Thyroid gland (tissue), 4 donors: ENCODE measurements around the gene DSC1. TPM values are rescaled to one million over a fixed set of nuclear protein-coding genes. Genes with fewer than 3 reads are reported as not detected.

Experiments used
- DNase-seq, 2 donors: peaks; one replicate each; pipeline ENCODE4 v3.0.0-alpha.2; 2019
- H3K27ac ChIP-seq, 3 donors: fragments of 200-600 bp; sonication (generic); 1 replicate in 2 of 3; 2 replicates in 1 of 3; pipeline ENCODE4 v1.5.1; 2016 to 2019; ENCODE audit warnings: mild to moderate bottlenecking in 1 of 3, moderate library complexity in 1 of 3
- H3K27me3 ChIP-seq: fragments of 200-600 bp; sonication (generic); one replicate; pipeline ENCODE4 v1.5.1; 2019
- H3K36me3 ChIP-seq, 2 donors: fragments of 200-600 bp; sonication (generic); one replicate each; pipeline ENCODE4 v1.5.1; 2016 to 2019
- H3K4me1 ChIP-seq, 2 donors: fragments of 200-600 bp; sonication (generic); one replicate each; pipeline ENCODE4 v1.5.1; 2017 to 2019
- H3K4me3 ChIP-seq, 3 donors: fragments of 200-600 bp; sonication (generic); replicated peaks in 1 of 3; 1 replicate in 2 of 3; 2 replicates in 1 of 3; pipeline ENCODE4 v1.5.1; 2016; ENCODE audit warnings: mild to moderate bottlenecking in 1 of 3
- H3K9me3 ChIP-seq: fragments of 200-600 bp; sonication (generic); one replicate; pipeline ENCODE4 v1.5.1; 2017
- CTCF ChIP-seq, 6 experiments: fragments of 200-600 bp in 3 of 6; fragments of 450-650 bp in 3 of 6; sonication (generic) in 3 of 6; IDR thresholded peaks; one replicate each; pipeline ENCODE4 v1.5.1; 2016 to 2019; ENCODE audit warnings: antibody characterized with exemption in 6 of 6, mild to moderate bottlenecking in 2 of 6, inconsistent platforms in 1 of 6, moderate library complexity in 1 of 6
- POLR2A ChIP-seq, 2 donors: fragments of 450-650 bp; IDR thresholded peaks; one replicate each; pipeline ENCODE4 v1.6.1; 2017; ENCODE audit warnings: antibody characterized with exemption in 2 of 2, mild to moderate bottlenecking in 2 of 2, moderate library complexity in 1 of 2
- WGBS, 2 donors: methylation state at CpG; one replicate each; pipeline ENCODE4 v1.1.5; 2017; 5-methylcytosine and 5-hydroxymethylcytosine counted together
- intact Hi-C: fragments of 100-400 bp; cut with DNase I; formaldehyde crosslinking; loops from one replicate; pipeline ENCODE4 v1.15.1; 2023
- total RNA-seq, 4 donors: library from RNA; depleted of rRNA; stranded (reverse); fragments of >200 nt; gene quantifications; one replicate each; pipeline ENCODE4 v1.2.3, GENCODE V29; 2016

DSC1 gene
- total RNA-seq, 4 donors from 2014 or later, result not detected

GRCh38 chr18:31203096-31203793 is 40.6 kb upstream of the DSC1 start:
- TF ChIP-seq CTCF (IDR thresholded peaks at IDR 0.05) (no peak), POLR2A (IDR thresholded peaks at IDR 0.05) (no peak)
- intact Hi-C loops, result no loop called here
- Histone ChIP-seq H3K36me3 (no peaks in the 10 kb centered on the region), H3K27ac (no peak overlapping the region), H3K4me3 (no peak overlapping the region), H3K9me3 (no peaks in the 10 kb centered on the region), H3K27me3 (no peaks in the 10 kb centered on the region), H3K4me1 (peaks cover 3 to 6% of the 10 kb centered on the region in 2 donors)
- DNase-seq, result no peak
- 61 to 70% methylated on average over 9 of the region's 9 CpGs for WGBS, 2 donors

DNA sequence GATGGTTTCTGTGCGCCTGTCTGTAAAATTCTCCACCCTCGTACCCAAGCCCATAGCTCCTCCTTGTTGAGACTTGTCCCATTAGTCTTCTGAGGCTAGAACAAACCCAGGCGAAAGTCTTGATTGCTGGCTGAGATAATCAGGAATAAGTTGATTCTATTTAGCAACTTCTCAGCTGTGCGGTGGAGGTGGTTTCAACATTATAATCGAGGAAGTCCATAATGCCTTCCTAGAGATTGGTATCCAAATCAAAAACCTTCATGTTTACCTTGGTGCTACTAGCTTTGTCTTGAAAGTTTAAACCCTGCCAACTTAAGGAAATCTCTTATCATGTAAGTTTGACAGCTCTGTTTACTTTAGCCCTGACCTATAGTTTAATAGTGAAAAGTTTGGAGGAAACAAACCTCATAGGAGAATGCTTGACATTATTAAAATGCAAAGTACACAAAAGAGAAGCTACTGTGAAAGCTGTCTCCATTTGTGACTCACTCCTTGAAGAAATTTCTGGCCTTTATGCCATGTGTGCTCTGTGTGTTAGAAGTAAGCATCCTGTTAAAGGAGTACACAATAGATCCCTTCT is 36.6 kb upstream of the DSC1 start:
- intact Hi-C loops, result no loop called here
- no peaks in the 10 kb centered on the region for H3K36me3 ChIP-seq
- H3K27me3 ChIP-seq, result no peaks in the 10 kb centered on the region
- no peak for DNase-seq
- no peaks in the 10 kb centered on the region for H3K4me1 ChIP-seq
- 69% methylated on average over 5 of the region's 5 CpGs for WGBS, 2 donors
- H3K4me3 ChIP-seq, result no peak overlapping the region
- TF ChIP-seq POLR2A (IDR thresholded peaks at IDR 0.05) (no peak), CTCF (IDR thresholded peaks at IDR 0.05) (no peak)
- H3K9me3 ChIP-seq, result no peaks in the 10 kb centered on the region
- no peak overlapping the region for H3K27ac ChIP-seq

GRCh38 chr18:31197676-31198075 is 35.0 kb upstream of the DSC1 start:
- TF ChIP-seq POLR2A (IDR thresholded peaks at IDR 0.05) (no peak), CTCF (IDR thresholded peaks at IDR 0.05) (no peak)
- no peaks in the 10 kb centered on the region for H3K36me3 ChIP-seq
- no peaks in the 10 kb centered on the region for H3K4me1 ChIP-seq
- H3K9me3 ChIP-seq, result no peaks in the 10 kb centered on the region
- no peak overlapping the region for H3K27ac ChIP-seq
- H3K27me3 ChIP-seq, result no peaks in the 10 kb centered on the region
- no peak overlapping the region for H3K4me3 ChIP-seq
- 20 to 29% methylated on average over 2 of the region's 2 CpGs for WGBS, 2 donors
- intact Hi-C loops, result no loop called here
- no peak for DNase-seq

DNA sequence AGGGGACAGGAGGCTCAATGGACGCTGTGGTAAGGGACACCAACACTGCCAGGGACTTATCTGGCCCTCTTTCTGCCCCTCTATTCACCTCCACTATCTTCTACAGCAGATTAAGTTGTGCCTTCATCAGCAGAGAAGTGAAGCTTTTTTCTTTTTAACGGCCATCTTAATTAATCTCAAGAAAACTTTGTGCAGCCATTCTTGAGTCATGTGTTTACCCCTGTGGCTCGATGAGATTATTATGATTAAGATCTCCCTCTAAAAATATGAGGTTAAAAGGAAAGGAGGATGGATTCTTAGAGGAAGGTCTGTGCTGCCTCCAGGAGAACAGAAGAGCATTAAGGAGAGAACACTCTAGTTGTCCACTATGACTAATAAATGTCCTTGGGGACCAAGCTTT is 32.4 kb upstream of the DSC1 start:
- WGBS, 2 donors, result 74 to 82% methylated on average over 3 of the region's 3 CpGs
- H3K9me3 ChIP-seq, result no peaks in the 10 kb centered on the region
- DNase-seq, result no peak
- no peaks in the 10 kb centered on the region for H3K36me3 ChIP-seq
- TF ChIP-seq POLR2A (IDR thresholded peaks at IDR 0.05) (no peak), CTCF (IDR thresholded peaks at IDR 0.05) (no peak)
- no peak overlapping the region for H3K4me3 ChIP-seq
- intact Hi-C loops, result no loop called here
- no peak overlapping the region for H3K27ac ChIP-seq
- H3K27me3 ChIP-seq, result no peaks in the 10 kb centered on the region
- H3K4me1 ChIP-seq, result no peaks in the 10 kb centered on the region

GRCh38 chr18:31192086-31192776 is 29.6 kb upstream of the DSC1 start:
- DNase-seq, result no peak
- Histone ChIP-seq H3K9me3 (no peaks in the 10 kb centered on the region), H3K4me1 (no peaks in the 10 kb centered on the region), H3K4me3 (no peak overlapping the region), H3K27me3 (no peaks in the 10 kb centered on the region), H3K27ac (no peak overlapping the region), H3K36me3 (no peaks in the 10 kb centered on the region)
- TF ChIP-seq CTCF (IDR thresholded peaks at IDR 0.05), result no peak
- TF ChIP-seq POLR2A (IDR thresholded peaks at IDR 0.05), result no peak
- intact Hi-C loops, result no loop called here
